Hepatocyte (in vitro differentiated cells): ENCODE data around the gene NRTN. TPM values are rescaled to one million over a fixed set of nuclear protein-coding genes. Genes with fewer than 3 reads are reported as not detected.
"Not testable (repeated sequence)": the region's sequence is repeated elsewhere in the genome, so short reads cannot be mapped to it uniquely, and the experiment has no call there.

Source experiments
- DNase-seq: peaks from one replicate; pipeline ENCODE4 v3.0.0-alpha.2; 2016; ENCODE audit warnings: low spot score
- H2AFZ ChIP-seq: fragments of 200-600 bp; sonication (generic); 2 replicates; pipeline ENCODE4 v1.6.0; 2016; ENCODE audit warnings: antibody characterized with exemption, mild to moderate bottlenecking
- H3K27ac ChIP-seq: fragments of 200-600 bp; sonication (generic); 2 replicates; pipeline ENCODE4 v1.5.1; 2016; ENCODE audit warnings: mild to moderate bottlenecking
- H3K27me3 ChIP-seq: fragments of 200-600 bp; sonication (generic); 2 replicates; pipeline ENCODE4 v1.6.1; 2016
- H3K36me3 ChIP-seq: fragments of 200-600 bp; sonication (generic); replicated peaks from 2 replicates; pipeline ENCODE4 v1.5.1; 2016; ENCODE audit warnings: low read depth; ENCODE audit not compliant: insufficient read depth
- H3K4me1 ChIP-seq: fragments of 200-600 bp; sonication (generic); 2 replicates; pipeline ENCODE4 v1.5.1; 2016; ENCODE audit warnings: mild to moderate bottlenecking, moderate library complexity; ENCODE audit not compliant: insufficient read depth
- H3K4me2 ChIP-seq: fragments of 200-600 bp; sonication (generic); 2 replicates; pipeline ENCODE4 v1.6.0; 2016
- H3K4me3 ChIP-seq: fragments of 200-600 bp; sonication (generic); 2 replicates; pipeline ENCODE4 v1.5.1; 2016; ENCODE audit warnings: mild to moderate bottlenecking
- H3K79me2 ChIP-seq: fragments of 200-600 bp; sonication (generic); 2 replicates; pipeline ENCODE4 v1.6.0; 2017; ENCODE audit warnings: mild to moderate bottlenecking
- H3K9me2 ChIP-seq: fragments of 200-600 bp; sonication (generic); replicated peaks from 2 replicates; pipeline ENCODE4 v1.6.0; 2017; ENCODE audit warnings: mild to moderate bottlenecking; ENCODE audit not compliant: insufficient read depth
- H3K9me3 ChIP-seq: fragments of 200-600 bp; sonication (generic); 2 replicates; pipeline ENCODE4 v1.5.1; 2016; ENCODE audit warnings: low read depth, mild to moderate bottlenecking
- H4K20me1 ChIP-seq: fragments of 200-600 bp; sonication (generic); 2 replicates; pipeline ENCODE4 v1.6.0; 2016; ENCODE audit warnings: mild to moderate bottlenecking; ENCODE audit not compliant: insufficient read depth, poor library complexity, severe bottlenecking
- CTCF ChIP-seq: fragments of 200-600 bp; sonication (generic); IDR thresholded peaks from 2 replicates; pipeline ENCODE4 v1.5.1; 2016; ENCODE audit warnings: antibody characterized with exemption, mild to moderate bottlenecking; ENCODE audit not compliant: poor library complexity
- EZH2 ChIP-seq: fragments of 200-600 bp; sonication (generic); IDR thresholded peaks from 2 replicates; pipeline ENCODE4 v1.6.1; 2016; ENCODE audit warnings: antibody characterized with exemption, mild to moderate bottlenecking, borderline replicate concordance
- EZH2phosphoT487 ChIP-seq: fragments of 200-600 bp; sonication (generic); IDR thresholded peaks from one replicate; pipeline ENCODE4 v1.6.1; 2018; ENCODE audit warnings: antibody characterized with exemption, mild to moderate bottlenecking, low read depth, moderate library complexity; ENCODE audit not compliant: unreplicated experiment, severe bottlenecking
- WGBS: methylation state at CpG from one replicate; pipeline ENCODE4 v1.1.6; 2016; ENCODE audit warnings: low lambda C conversion rate; ENCODE audit errors: missing lambda C conversion rate; 5-methylcytosine and 5-hydroxymethylcytosine counted together
- polyA plus RNA-seq: library from polyadenylated mRNA; unstranded; fragments of >200 nt; fragmentation: Nextera tagmentation; extraction: Ambion mirVana; gene quantifications from 2 replicates; pipeline ENCODE4 v1.2.1, GENCODE V29; 2016
- total RNA-seq: library from RNA; depleted of rRNA; stranded (reverse); fragments of >200 nt; gene quantifications from 2 replicates; pipeline ENCODE4 v1.2.3, GENCODE V29; 2014

NRTN gene
- total and polyA plus RNA-seq, 2 experiments from 2014 or later: 2.7 to 31.1 TPM

- Histone ChIP-seq H3K4me3 (no peak overlapping the region), H3K36me3 (no peaks in the 10 kb centered on the region), H3K27ac (no peak overlapping the region), H3K9me2 (no peaks in the 10 kb centered on the region), H3K9me3 (no peaks in the 10 kb centered on the region), H3K79me2 (no peaks in the 10 kb centered on the region), H3K4me1 (no peaks in the 10 kb centered on the region), H3K27me3 (no peaks in the 10 kb centered on the region), H2AFZ (no peak overlapping the region), H3K4me2 (no peak overlapping the region), H4K20me1 (no peaks in the 10 kb centered on the region)
- TF ChIP-seq CTCF (no peak), EZH2 (no peak), EZH2phosphoT487 (no peak)
- 65% methylated on average over 5 of the region's 5 CpGs for WGBS
- no peak for DNase-seq
Measured at GRCh38 chr19:5850743-5851293, 46.0 kb downstream of the NRTN start.

- Histone ChIP-seq H2AFZ (no peak within 1 kb of the TSS), H4K20me1 (no peaks in the 10 kb centered on the region), H3K4me3 (no peak within 1 kb of the TSS), H3K27me3 (no peaks in the 10 kb centered on the region), H3K9me2 (no peaks in the 10 kb centered on the region), H3K27ac (no peak within 1 kb of the TSS), H3K36me3 (no peaks in the 10 kb centered on the region), H3K9me3 (no peaks in the 10 kb centered on the region), H3K79me2 (no peaks in the 10 kb centered on the region), H3K4me2 (no peak within 1 kb of the TSS), H3K4me1 (no peaks in the 10 kb centered on the region)
- TF ChIP-seq CTCF (no peak), EZH2phosphoT487 (no peak), EZH2 (no peak)
- DNase-seq: no peak
- WGBS: 93% methylated on average over 10 of the region's 10 CpGs
Measured at GRCh38 chr19:5851302-5851701, 46.4 kb downstream of the NRTN start, which contains the start of gene FUT3. FUT3 (minus strand) TSS chr19:5851449.

GRCh38 chr19:5854121-5854520 is 49.3 kb downstream of the NRTN start:
- WGBS: 85% methylated on average over 10 of the region's 10 CpGs
- not testable (repeated sequence) for H3K36me3 ChIP-seq, H3K9me3 ChIP-seq

GRCh38 chr19:5855151-5855550 is 50.3 kb downstream of the NRTN start:
- not testable (repeated sequence) for H2AFZ ChIP-seq, H3K36me3 ChIP-seq, H3K4me1 ChIP-seq, H3K27me3 ChIP-seq, H3K79me2 ChIP-seq, H4K20me1 ChIP-seq, H3K4me2 ChIP-seq, DNase-seq, H3K4me3 ChIP-seq, H3K9me2 ChIP-seq, H3K9me3 ChIP-seq, H3K27ac ChIP-seq
- WGBS: 79% methylated on average over 9 of the region's 9 CpGs

More at GRCh38 chr19:5854121-5854520, 49.3 kb downstream of the NRTN start:
- H2AFZ ChIP-seq, H3K4me1 ChIP-seq, H3K9me2 ChIP-seq, H3K79me2 ChIP-seq, DNase-seq, H3K27ac ChIP-seq, H3K4me2 ChIP-seq, H3K27me3 ChIP-seq, H3K4me3 ChIP-seq, H4K20me1 ChIP-seq: not testable (repeated sequence)
